Cardiac atrium fibroblast (primary cell): ENCODE results near the gene TWIST1. TPM values are rescaled to one million over a fixed set of nuclear protein-coding genes. Genes with fewer than 3 reads are reported as not detected.

Source experiments
- total RNA-seq: library from RNA; depleted of rRNA; stranded (reverse); fragments of >200 nt; gene quantifications from 2 replicates; pipeline ENCODE4 v1.2.3, GENCODE V29; 2015

TWIST1 gene
- 13.5 and 18.0 TPM in 2 replicates for total RNA-seq

DNA sequence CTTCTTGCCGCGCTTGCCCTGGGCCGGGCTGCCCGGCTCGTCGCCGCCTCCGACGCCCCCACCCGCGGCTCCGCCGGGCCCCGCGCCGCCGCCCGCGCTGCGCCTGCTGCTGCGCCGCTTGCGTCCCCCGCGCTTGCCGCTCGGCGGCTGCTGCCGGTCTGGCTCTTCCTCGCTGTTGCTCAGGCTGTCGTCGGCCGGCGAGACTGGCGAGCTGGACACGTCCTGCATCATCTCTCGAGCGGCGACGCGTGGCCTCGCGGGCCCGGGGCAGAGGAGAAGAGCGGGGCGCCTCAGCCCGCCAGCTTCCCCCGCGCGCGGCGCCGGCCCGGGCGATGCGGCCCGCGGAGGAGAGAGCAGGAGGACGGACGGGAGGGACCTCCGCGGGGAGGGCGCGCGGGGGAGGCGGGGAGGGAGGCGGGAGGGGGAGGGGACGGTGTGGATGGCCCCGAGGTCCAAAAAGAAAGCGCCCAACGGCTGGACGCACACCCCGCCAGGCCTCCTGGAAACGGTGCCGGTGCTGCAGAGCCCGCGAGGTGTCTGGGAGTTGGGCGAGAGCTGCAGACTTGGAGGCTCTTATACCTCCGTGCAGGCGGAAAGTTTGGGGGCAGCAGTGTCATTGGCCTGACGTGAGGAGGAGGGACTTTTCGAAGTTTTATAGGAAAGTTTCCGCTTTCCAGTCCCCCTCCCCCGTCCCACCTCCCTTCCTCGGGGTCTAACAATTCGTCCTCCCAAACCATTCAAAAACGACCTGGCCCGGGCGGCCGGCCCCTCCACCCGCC, at the start of gene TWIST1:
TWIST1 (minus strand) TSS at position 546 of the 779 bp plus-strand sequence; CDS start at position 231, 315 bp downstream.

DNA sequence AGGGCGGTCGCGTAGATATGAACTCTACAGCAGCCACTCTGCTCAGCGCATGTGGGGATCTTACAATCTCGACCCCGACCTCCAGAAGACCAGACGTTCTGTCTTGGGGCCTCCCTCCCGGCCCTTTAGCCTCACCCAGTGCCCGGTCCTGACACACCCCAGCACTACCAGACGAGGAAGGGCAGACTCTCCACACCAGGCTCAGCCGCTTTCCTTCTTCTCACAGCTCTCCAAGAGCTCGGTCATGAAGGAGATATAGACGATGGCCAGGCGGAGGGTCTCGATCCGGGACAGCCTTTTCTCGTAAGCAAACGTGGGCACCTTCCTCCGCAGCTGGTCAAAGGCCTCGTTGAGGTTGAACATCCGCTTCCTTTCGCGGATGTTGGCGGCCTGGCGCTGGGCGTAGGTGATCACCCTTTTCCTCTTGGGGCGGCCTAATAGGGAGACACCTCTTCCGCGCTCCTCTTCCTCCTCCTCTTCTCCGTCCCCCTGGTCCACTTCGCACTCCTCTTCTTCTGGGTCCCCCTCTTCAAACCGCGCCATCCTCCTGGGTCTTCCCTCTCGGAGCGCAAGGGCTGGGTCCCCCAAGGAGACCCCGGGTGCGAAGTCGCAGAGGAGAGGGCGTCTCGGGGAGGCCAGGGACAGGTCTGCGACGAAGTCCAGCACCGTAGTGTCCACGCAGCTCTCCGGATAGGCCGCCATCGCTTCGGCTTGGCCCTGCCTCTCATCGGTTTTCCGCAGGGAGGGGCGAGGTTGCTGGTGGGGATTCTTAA, 27.4 kb upstream of the TWIST1 start, which contains the start of gene FERD3L:
FERD3L (minus strand) TSS at position 761 of the 773 bp plus-strand sequence; CDS start at position 702, 59 bp downstream.

Other genes starting within 250 kb of the TWIST1 start
- not detected in 2 replicates for gene FERD3L, start 27.8 kb upstream of the TWIST1 start, total RNA-seq